ENCODE results near the gene OR1I1.
"Not testable (repeated sequence)": the region's sequence is repeated elsewhere in the genome, so short reads cannot be mapped to it uniquely, and the experiment has no call there.

OR1I1 gene

GRCh38 chr19:15074371-15074770 lies 7.6 kb upstream of the OR1I1 start:
- Histone ChIP-seq H3K4me3 (no peak overlapping the region), H3K27ac (no peak overlapping the region)
- TF ChIP-seq, protein P1, sequence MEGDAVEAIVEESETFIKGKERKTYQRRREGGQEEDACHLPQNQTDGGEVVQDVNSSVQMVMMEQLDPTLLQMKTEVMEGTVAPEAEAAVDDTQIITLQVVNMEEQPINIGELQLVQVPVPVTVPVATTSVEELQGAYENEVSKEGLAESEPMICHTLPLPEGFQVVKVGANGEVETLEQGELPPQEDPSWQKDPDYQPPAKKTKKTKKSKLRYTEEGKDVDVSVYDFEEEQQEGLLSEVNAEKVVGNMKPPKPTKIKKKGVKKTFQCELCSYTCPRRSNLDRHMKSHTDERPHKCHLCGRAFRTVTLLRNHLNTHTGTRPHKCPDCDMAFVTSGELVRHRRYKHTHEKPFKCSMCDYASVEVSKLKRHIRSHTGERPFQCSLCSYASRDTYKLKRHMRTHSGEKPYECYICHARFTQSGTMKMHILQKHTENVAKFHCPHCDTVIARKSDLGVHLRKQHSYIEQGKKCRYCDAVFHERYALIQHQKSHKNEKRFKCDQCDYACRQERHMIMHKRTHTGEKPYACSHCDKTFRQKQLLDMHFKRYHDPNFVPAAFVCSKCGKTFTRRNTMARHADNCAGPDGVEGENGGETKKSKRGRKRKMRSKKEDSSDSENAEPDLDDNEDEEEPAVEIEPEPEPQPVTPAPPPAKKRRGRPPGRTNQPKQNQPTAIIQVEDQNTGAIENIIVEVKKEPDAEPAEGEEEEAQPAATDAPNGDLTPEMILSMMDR (IDR thresholded peaks at IDR 0.05), result no peak
- no peak for DNase-seq (ENCODE audit: low spot score)

- Histone ChIP-seq H3K27ac (no peak overlapping the region), H3K4me3 (no peak overlapping the region)
- DNase-seq (ENCODE audit: low spot score), result no peak
- TF ChIP-seq, protein P1 (IDR thresholded peaks at IDR 0.05), result no peak
These were observed 6.2 kb upstream of the OR1I1 start for GRCh38 chr19:15075806-15076205.

DNA sequence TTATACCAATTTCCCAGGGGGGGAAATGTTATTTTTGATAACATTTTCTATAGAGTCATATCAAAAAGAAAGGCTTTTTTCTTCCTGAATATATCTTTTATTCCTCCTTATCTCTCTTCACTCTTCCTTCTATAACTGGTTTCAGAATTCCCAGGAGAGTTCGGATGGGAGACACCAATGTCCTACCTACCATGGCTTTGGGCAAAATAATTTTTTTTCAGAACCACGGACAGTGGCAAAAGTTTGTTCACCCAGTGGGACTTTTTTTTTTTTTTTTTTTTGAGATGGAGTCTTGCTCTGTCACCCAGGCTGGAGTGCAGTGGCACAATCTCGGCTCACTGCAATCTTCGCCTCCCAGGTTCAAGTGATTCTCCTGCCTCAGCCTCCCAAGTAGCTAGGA lies 2.0 kb upstream of the OR1I1 start:
- not testable (repeated sequence) for H3K27ac ChIP-seq; H3K4me3 ChIP-seq; DNase-seq (ENCODE audit: low spot score)

DNA sequence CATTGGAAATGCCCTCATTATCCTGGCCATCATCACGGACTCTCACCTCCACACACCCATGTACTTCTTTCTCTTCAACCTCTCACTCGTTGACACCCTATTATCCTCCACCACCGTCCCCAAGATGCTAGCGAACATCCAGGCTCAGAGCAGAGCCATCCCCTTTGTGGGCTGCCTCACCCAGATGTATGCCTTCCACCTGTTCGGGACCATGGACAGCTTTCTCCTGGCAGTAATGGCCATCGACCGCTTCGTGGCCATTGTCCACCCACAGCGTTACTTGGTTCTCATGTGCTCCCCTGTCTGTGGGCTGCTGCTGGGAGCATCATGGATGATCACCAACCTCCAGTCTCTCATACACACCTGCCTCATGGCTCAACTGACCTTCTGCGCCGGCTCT lies 5.2 kb downstream of the OR1I1 start:
- TF ChIP-seq, protein P1 (IDR thresholded peaks at IDR 0.05), result no peak

DNA sequence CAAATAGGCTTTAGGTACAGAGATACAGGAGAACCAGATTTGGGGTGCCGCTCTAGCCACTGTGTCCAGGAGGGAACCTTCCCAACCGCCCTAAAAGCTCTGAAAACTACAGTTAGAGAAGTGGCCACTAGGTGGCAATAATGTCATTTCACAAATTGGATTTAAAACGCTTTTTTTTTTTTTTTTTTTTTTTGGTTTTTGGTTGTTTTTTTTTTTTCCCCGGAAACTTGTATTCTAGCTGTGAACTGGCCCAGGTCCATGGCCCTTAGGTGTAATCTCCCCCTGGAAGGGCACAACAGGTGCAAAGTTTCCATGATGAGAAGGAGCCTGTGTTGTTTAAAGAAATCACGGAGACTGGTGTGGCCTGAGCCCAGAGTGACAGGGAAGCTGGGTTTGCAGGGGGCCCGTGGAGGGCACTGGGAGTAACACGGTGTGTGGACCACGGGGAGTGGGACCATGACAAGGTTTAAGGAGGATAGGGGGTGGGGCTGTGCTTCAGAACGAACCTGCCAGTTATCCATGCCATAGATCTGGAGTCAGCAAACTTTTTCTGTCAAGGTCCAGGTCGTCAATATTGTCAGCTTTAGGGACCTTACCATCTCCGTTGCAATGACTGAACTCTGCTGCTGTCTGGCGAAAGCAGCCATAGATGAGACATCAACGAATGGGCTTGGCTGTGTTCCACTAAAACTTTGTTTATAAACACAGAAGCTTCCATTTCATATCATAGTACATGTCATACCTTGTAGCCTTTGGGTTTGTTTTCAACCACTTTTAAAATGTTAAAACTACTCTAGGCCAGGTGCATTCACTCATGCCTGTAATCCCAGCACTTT lies 10.1 kb downstream of the OR1I1 start:
- Histone ChIP-seq H3K4me3 (no peak overlapping the region), H3K27ac (no peak overlapping the region)
- DNase-seq (ENCODE audit: low spot score), result no peak
- TF ChIP-seq, protein P1 (IDR thresholded peaks at IDR 0.05), result peak; percentile 36

More for the DNA sequence above, 5.2 kb downstream of the OR1I1 start:
- no peak overlapping the region for H3K4me3 ChIP-seq
- H3K27ac ChIP-seq, result no peak overlapping the region
- DNase-seq (ENCODE audit: low spot score), result no peak

DNA sequence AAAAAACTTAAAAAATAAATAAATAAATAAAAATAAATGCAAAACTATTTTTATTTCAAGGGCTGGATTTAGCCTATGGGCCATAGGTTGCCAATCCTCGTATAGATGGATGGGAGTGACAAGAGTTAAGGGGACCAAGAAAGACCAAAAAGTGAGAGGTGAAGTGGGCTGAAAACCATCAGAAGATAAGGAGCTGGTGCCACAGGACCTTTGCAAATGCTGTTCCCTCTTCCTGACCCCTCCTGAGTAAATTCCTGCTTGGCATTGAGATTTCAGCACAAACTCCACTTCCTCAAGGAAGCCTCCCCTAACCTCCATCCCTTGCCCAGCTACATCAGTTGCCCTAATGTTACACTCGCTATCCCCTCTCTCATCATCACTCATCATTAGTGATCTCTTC lies 11.0 kb downstream of the OR1I1 start:
- TF ChIP-seq, protein P1 (IDR thresholded peaks at IDR 0.05), result no peak
- Histone ChIP-seq H3K4me3 (no peak overlapping the region), H3K27ac (no peak overlapping the region)
- DNase-seq (ENCODE audit: low spot score), result no peak

DNA sequence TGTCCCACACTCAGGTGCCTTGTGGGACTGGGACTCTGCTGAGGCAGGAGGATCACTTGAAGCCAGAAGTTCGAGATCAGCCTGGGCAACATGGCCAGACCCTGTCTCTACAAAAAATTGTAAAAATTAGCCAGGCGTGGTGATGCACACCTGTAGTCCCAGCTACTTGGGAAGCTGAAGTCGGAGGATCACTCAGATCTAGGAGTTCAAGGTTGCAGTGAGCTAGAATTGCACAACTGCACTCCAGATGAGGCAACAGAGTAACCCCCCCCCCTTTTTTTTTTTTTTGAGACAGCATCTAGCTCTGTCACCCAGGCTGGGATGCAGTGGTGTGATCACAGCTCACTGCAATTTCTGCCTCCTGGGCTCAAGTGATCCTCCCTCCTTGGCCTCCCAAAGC lies 14.2 kb downstream of the OR1I1 start:
- no peak for DNase-seq (ENCODE audit: low spot score)
- no peak overlapping the region for H3K4me3 ChIP-seq
- TF ChIP-seq, protein P1 (IDR thresholded peaks at IDR 0.05), result no peak
- no peak overlapping the region for H3K27ac ChIP-seq

- H3K27ac ChIP-seq; DNase-seq (ENCODE audit: low spot score); H3K4me3 ChIP-seq: not testable (repeated sequence)
These were observed 16.0 kb downstream of the OR1I1 start for GRCh38 chr19:15097980-15098379.

Data from coronary artery (tissue), 2 donors.